ENCODE results near the gene MARCHF5.
"Not testable (repeated sequence)": the region's sequence is repeated elsewhere in the genome, so short reads cannot be mapped to it uniquely, and the experiment has no call there.

Gene MARCHF5

DNA sequence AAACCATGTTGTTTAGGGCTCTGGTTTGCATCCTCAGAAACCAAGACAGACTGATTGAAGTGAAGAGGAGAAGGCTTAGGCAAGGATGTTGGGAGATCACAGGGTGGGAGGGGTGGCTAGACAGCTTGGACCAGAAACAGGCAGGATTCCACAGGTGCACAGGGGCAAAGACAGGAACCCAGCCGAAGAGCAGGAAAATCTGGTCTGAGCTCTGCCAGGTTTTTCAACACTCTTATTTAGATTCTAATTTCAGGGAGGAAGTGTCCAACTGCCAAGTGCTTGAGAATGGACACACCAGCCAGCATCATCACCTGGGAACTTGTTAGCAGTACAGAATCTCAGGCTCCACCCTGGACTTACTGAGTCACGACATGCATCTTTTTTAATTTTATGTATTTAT lies 93.8 kb downstream of the MARCHF5 start:
- DNase-seq (ENCODE audit: extremely low read depth, insufficient read length), result no peak
- H3K4me3 ChIP-seq (replicated peaks; ENCODE audit: low read depth, low read length), result no peak overlapping the region
- TF ChIP-seq CTCF (IDR thresholded peaks at IDR 0.05; ENCODE audit: insufficient read depth, low read length, poor library complexity, severe bottlenecking), result no peak
- no peaks in the 10 kb centered on the region for H3K36me3 ChIP-seq (ENCODE audit: control insufficient read depth, insufficient read depth, low read length)
- no peaks in the 10 kb centered on the region for H3K27me3 ChIP-seq (replicated peaks; ENCODE audit: control insufficient read depth, insufficient read depth, low read length)

DNA sequence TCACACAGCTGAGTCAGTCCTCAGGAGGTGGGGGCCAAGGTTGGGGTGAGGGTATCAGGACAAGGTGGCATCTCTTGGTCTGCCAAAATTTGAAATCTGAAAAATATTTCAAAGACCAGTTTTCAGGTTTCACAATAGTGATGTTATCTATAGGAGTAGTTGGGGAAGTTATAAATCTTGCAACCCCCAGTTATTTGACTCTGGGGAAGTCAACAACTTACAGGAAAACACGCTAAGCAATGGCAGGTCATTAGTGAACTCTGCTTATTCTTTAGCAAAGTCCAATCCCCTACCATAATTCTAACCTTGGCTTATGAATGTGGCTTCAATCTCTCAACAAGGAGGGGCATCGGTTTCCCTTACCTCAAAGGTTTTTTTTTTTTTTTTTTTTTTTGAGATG lies 94.9 kb downstream of the MARCHF5 start:
- TF ChIP-seq CTCF (IDR thresholded peaks at IDR 0.05; ENCODE audit: insufficient read depth, low read length, poor library complexity, severe bottlenecking), result no peak
- Histone ChIP-seq H3K36me3 (ENCODE audit: control insufficient read depth, insufficient read depth, low read length) (no peaks in the 10 kb centered on the region), H3K27me3 (replicated peaks; ENCODE audit: control insufficient read depth, insufficient read depth, low read length) (no peaks in the 10 kb centered on the region), H3K4me3 (replicated peaks; ENCODE audit: low read depth, low read length) (no peak overlapping the region)
- no peak for DNase-seq (ENCODE audit: extremely low read depth, insufficient read length)

DNA sequence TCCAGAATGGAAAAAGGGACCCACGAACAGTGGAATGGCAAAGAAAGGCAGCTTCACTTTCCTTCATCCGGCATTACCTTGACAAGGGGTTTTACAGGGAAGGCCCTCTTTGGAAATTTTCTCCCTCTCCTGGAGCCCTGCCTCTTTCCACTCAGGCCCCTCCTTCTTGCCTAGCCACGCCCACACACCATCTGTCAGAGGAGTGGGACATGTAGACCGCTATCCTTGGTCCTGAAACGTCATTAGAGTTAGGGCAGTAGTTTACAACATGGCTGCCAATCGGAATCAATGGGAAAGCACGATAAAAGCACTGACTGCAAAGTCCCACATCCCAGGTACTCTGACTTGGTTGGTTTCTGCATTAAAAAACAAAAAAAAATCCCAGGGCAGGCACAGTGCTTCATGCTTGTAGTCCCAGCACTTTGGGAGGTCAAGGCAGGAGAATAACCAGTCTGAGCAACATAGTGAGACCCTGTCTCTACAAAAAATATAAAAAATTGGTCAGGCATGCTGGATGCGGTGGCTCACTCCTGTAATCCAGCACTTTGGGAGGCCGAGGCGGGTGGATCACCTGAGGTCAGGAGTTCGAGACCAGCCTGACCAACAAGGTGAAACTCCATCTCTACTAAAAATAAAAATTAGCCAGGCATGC lies 96.4 kb downstream of the MARCHF5 start:
- Histone ChIP-seq H3K4me3 (replicated peaks; ENCODE audit: low read depth, low read length) (no peak overlapping the region), H3K36me3 (ENCODE audit: control insufficient read depth, insufficient read depth, low read length) (no peaks in the 10 kb centered on the region), H3K27me3 (replicated peaks; ENCODE audit: control insufficient read depth, insufficient read depth, low read length) (no peaks in the 10 kb centered on the region)
- TF ChIP-seq CTCF (IDR thresholded peaks at IDR 0.05; ENCODE audit: insufficient read depth, low read length, poor library complexity, severe bottlenecking), result no peak
- no peak for DNase-seq (ENCODE audit: extremely low read depth, insufficient read length)

DNA sequence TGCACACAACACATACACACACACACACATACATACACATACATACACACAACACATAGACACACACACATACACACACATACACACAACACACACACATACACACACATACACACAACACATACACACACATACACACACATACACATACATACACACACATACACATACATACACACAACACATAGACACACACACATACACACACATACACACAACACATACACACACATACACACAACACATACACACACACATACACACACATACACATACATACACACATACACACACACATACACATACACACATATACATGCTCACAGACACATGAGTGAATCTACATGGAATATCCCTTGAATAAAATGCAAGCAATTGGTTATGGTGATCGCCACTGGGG lies 102.2 kb downstream of the MARCHF5 start:
- not testable (repeated sequence) for H3K4me3 ChIP-seq (replicated peaks; ENCODE audit: low read depth, low read length); DNase-seq (ENCODE audit: extremely low read depth, insufficient read length); H3K36me3 ChIP-seq (ENCODE audit: control insufficient read depth, insufficient read depth, low read length); H3K27me3 ChIP-seq (replicated peaks; ENCODE audit: control insufficient read depth, insufficient read depth, low read length)

GRCh38 chr10:92395271-92395670 lies 104.3 kb downstream of the MARCHF5 start:
- DNase-seq (ENCODE audit: extremely low read depth, insufficient read length), result no peak
- no peak for TF ChIP-seq CTCF (IDR thresholded peaks at IDR 0.05; ENCODE audit: insufficient read depth, low read length, poor library complexity, severe bottlenecking)
- Histone ChIP-seq H3K4me3 (replicated peaks; ENCODE audit: low read depth, low read length) (no peak overlapping the region), H3K36me3 (ENCODE audit: control insufficient read depth, insufficient read depth, low read length) (no peaks in the 10 kb centered on the region), H3K27me3 (replicated peaks; ENCODE audit: control insufficient read depth, insufficient read depth, low read length) (no peaks in the 10 kb centered on the region)

DNA sequence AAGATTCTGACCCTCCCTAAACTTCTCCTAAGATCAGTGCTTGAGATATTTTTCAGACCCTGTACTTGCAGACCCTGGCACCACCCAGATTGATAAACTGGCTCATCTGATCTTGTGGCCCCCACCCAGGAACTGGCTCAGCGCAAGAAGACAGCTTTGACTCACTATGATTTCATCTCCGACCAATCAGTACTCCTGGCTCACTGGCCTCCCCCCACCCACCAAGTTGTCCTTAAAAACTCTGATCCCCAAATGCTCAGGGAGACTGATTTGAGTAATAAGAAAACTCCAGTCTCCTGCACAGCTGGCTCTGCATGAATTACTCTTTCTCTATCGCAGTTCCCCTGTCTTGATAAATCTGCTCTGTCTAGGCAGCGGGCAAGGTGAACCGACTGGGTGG lies 111.3 kb downstream of the MARCHF5 start:
- not testable (repeated sequence) for H3K27me3 ChIP-seq (replicated peaks; ENCODE audit: control insufficient read depth, insufficient read depth, low read length)

More for the DNA sequence above, 111.3 kb downstream of the MARCHF5 start:
- H3K36me3 ChIP-seq (ENCODE audit: control insufficient read depth, insufficient read depth, low read length); DNase-seq (ENCODE audit: extremely low read depth, insufficient read length); H3K4me3 ChIP-seq (replicated peaks; ENCODE audit: low read depth, low read length): not testable (repeated sequence)
